Transverse colon (tissue), 4 donors: ENCODE results near the gene LPCAT3.

Source experiments
- POLR2A ChIP-seq: fragments of 450-650 bp; IDR thresholded peaks from one replicate; pipeline ENCODE4 v1.6.1; 2016; ENCODE audit warnings: antibody characterized with exemption, mild to moderate bottlenecking, moderate library complexity
- POLR2AphosphoS5 ChIP-seq, 3 donors: sonication (generic); formaldehyde crosslinking; IDR thresholded peaks; one replicate each; pipeline ENCODE4 v1.6.1; 2016; ENCODE audit warnings: antibody characterized with exemption in 3 of 3
- TF ChIP-seq, protein P1 (sequence below), 5 experiments: fragments of 200-600 bp in 3 of 5; fragments of 450-650 bp in 2 of 5; sonication (generic) in 3 of 5; IDR thresholded peaks; 1 replicate in 2 of 5; 2 replicates in 3 of 5; pipeline ENCODE4 v1.5.1; 2016 to 2017; ENCODE audit warnings: antibody characterized with exemption in 5 of 5, inconsistent platforms in 3 of 5, mild to moderate bottlenecking in 2 of 5, moderate library complexity in 1 of 5

GRCh38 chr12:6946920-6947374 is 71.3 kb downstream of the LPCAT3 start:
- TF ChIP-seq, protein P1, sequence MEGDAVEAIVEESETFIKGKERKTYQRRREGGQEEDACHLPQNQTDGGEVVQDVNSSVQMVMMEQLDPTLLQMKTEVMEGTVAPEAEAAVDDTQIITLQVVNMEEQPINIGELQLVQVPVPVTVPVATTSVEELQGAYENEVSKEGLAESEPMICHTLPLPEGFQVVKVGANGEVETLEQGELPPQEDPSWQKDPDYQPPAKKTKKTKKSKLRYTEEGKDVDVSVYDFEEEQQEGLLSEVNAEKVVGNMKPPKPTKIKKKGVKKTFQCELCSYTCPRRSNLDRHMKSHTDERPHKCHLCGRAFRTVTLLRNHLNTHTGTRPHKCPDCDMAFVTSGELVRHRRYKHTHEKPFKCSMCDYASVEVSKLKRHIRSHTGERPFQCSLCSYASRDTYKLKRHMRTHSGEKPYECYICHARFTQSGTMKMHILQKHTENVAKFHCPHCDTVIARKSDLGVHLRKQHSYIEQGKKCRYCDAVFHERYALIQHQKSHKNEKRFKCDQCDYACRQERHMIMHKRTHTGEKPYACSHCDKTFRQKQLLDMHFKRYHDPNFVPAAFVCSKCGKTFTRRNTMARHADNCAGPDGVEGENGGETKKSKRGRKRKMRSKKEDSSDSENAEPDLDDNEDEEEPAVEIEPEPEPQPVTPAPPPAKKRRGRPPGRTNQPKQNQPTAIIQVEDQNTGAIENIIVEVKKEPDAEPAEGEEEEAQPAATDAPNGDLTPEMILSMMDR (IDR thresholded peaks at IDR 0.05), result no peak
- TF ChIP-seq POLR2A, result no peak
- no peak for TF ChIP-seq POLR2AphosphoS5 (IDR thresholded peaks at IDR 0.05)
